KG1 (cell line): Measurements from ENCODE around the gene MAP2K7.

ENCODE experiments used
- DNase-seq: peaks from one replicate; lab custom pipeline; 2025; lab: John Stamatoyannopoulos, UW

MAP2K7 gene

DNA sequence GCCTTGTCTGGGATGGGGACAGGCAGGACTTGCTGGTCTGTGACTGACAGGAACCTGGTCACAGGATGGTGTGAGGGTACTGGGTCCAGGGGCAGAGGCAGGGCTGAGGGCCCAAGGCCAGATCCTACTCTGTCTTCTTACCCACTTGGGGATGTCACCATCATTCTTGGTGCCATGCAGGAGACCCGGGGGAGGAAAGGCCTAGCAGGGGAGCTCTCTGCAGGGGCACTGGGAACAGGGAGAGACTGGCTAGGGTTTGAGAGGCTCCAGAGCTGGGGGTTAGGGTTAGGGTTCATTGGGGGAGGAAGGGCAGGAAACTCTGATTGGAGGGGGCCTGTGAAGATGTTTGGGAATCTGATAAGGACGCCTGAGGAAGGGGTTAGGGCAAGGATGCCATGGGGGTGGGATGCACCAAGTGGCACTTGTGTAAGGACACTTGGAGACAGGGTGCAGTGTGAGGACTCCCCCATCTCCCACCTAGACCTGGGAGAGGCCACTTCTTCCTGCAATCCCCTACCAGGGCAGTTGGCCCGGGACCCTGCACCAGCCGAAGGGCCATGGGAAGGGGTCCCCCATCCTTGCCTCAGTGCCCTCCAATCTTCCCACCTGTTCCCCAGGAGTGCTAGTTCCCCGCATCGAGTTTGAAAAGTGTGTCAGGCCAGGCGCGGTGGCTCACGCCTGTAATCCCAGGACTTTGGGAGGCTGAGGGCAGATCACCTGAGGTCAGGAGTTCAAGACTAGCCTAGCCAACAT is 36.4 kb upstream of the MAP2K7 start:
- DNase-seq, result no peak

GRCh38 chr19:7868326-7868670 is 35.4 kb upstream of the MAP2K7 start:
- no peak for DNase-seq

DNA sequence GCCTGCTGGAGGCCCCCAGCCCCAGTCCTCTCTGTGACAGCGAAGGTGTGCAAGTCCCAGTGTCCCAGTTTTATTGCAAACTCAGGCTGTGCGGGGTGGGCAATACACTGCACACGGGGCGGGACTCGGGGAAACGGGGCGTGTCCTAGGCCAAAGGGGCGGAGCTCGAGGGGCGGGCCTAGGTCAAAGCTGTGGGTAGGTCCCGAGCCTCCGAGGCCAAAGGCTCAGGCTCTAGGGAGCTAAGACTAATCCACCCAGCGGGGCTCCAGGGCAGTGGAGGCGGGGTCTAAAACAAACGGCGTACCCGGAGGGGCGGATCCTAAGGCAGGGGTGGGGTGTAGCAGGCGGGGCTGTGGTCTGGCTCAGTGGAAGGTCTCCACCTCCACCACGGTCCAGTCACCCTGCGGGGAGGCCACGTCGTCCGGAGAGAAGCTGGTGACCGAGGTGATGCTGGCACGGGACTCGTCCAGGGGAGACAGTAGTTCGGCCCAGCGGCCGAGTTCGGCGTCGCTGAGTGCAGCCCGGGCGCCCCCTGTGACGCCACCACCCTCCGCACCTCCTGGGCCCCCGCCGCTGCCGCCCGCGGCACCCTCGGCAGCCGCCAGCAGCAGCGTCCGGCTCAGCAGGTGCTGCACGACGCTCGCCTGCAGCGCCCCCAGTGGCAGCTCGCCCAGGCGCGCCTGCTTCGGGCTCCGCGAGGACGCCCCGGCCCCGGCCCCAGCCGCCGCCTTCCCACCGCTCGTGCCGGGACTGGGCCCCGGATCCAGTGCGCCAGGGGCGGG is 34.8 kb upstream of the MAP2K7 start:
- peak; percentile 77 for DNase-seq

DNA sequence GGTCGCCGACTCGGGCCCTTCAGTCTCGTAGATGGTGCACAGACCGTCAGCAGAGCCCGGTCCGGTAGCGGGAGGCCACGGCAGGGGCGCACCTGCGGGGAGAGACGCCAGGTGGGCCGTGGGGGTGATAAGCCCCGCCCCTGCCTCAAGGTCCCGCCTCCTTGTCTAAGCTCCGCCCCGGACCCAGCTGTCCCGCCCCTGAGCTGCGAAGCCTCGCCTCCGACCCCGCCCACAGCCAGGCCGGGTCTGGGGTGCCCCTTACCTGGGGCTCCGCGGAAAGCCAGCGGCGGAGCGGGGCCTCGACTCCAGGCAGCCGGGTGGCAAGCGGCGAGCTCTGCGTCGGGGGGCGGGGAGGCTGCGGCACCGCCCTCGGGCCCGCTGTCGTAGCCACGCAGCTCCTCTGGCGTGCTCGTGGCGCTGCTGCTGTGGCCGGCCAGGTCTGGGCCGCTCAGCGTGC is 34.2 kb upstream of the MAP2K7 start:
- DNase-seq, result peak; percentile 56

- DNase-seq, result no peak
Measured at GRCh38 chr19:7869910-7870511, 33.7 kb upstream of the MAP2K7 start.

GRCh38 chr19:7870571-7871436 is 32.9 kb upstream of the MAP2K7 start:
- DNase-seq, result no peak

- no peak for DNase-seq
Measured at GRCh38 chr19:7871437-7872305, 32.0 kb upstream of the MAP2K7 start.

- DNase-seq, result no peak
Measured at GRCh38 chr19:7872306-7873204, 31.1 kb upstream of the MAP2K7 start.

DNA sequence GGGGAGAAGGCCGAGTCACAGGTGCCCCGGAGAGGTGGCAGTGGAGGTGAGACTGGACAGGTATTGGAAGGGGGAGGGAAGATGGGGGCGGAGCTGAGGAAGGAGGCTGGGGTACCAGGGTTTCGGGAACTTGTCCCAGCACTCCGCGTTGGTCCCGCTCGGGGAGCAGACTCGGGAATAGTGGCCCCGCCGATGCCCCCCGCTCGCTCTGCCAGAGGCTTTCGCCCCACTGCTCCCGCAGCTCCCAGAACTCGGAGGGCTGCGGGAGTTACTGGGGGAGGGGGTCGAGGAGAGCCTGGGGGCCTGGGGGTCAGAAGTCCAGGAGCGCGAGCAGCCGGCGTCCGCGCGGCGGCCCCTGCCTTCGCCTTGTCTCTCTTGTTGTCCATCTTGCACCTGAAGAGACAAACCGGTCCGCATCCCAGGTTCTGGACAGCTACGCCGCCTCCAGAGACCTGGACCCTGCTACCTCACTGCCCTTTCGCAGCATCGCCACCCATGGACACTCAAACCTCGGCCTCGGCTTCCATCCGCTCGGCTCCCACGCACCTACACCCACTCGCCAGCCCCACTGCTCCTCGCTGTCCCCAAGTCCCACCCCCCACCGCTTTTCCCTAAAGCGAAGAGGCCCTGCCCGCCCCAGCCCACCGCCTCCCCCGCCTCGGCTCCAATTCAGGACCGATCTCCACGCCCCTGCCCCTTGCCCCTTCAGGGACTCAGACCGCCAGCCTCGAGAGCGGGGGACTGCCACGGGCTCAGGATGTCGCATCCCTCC is 30.2 kb upstream of the MAP2K7 start:
- DNase-seq, result no peak

GRCh38 chr19:7874076-7874896 is 29.4 kb upstream of the MAP2K7 start, which contains the start of gene PRR36:
TSS of gene PRR36 (minus strand) at chr19:7874390. CDS start at chr19:7873689, 701 bp downstream.
- no peak for DNase-seq

DNA sequence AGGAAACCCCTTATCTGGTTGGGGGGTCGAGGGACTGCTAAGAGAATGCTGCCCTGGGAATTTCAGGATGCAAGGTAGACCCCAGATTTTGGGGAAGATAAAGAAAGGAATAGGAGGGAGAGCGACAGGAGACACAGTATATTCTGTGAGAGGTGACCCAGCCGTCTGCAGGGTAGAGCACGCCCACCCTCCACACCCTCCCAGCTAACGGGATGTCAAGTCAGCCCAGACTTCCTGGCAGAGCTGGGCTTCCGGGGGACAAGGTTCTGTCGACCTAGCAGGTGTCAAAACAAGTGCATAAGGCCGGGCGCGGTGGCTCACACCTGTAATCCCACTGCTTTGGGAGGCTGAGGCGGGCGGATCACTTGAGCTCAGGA is 28.8 kb upstream of the MAP2K7 start:
- no peak for DNase-seq

GRCh38 chr19:7877249-7877836 is 26.3 kb upstream of the MAP2K7 start:
- no peak for DNase-seq

GRCh38 chr19:7879111-7879807 is 24.4 kb upstream of the MAP2K7 start:
- no peak for DNase-seq

DNA sequence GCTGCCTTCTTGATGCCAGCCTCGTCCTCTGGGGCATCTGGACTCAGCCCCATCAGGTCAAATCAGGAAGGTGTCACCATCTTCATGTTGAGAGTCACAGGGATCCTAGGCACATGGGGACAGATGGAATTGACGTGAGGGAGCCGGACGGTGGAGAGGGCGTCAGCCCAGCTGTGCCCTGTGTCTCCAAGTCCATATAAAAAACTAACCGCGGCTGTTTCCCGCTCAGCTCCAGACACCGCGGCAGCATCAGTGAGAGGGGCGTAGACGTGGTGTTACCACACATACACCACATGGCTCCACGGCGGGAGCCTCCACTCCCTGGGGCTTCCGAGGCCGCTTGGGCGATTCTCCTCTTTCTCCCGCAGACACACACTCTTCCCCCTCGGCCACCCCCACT is 23.8 kb upstream of the MAP2K7 start:
- no peak for DNase-seq

DNA sequence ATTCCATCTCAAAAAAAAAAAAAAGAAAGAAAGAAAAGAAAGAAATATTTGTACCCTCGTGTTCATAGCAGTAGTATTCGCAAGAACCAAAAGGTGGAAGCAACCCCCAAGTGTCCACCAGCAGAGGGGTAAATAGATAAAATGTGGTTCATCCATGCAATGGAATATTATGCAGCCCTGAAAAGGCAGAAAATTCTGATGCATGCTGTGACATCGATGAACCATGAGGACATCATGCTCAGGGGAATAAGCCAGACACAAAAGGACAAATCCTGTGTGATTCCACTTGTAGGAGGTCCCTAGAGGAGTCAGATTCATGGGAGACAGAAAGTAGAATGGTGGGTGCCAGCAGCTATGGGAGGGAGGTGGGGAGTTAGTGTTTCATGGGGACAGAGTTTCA is 21.8 kb upstream of the MAP2K7 start:
- no peak for DNase-seq

GRCh38 chr19:7883105-7883504 is 20.6 kb upstream of the MAP2K7 start:
- no peak for DNase-seq
